ENCODE measurements around the gene MAIP1.

The MAIP1 gene

GRCh38 chr2:199992296-199992695 is 36.9 kb downstream of the MAIP1 start:
- in situ Hi-C loops (cut with MboI; ENCODE audit: low pct_unique_long_range_greater_than_20kb, low sequenced_read_pairs, unreplicated experiment) = no loop called here
- no peak for DNase-seq (ENCODE audit: low spot score)
- no peak for TF ChIP-seq CTCF (IDR thresholded peaks at IDR 0.05; ENCODE audit: extremely low read depth, insufficient read depth, missing control alignments)

- TF ChIP-seq CTCF (IDR thresholded peaks at IDR 0.05; ENCODE audit: extremely low read depth, insufficient read depth, missing control alignments) = no peak
- no peak for DNase-seq (ENCODE audit: low spot score)
- in situ Hi-C loops (cut with MboI; ENCODE audit: low pct_unique_long_range_greater_than_20kb, low sequenced_read_pairs, unreplicated experiment) = no loop called here
Measured at GRCh38 chr2:199994371-199994770, 39.0 kb downstream of the MAIP1 start.

- in situ Hi-C loops (cut with MboI; ENCODE audit: low pct_unique_long_range_greater_than_20kb, low sequenced_read_pairs, unreplicated experiment) = no loop called here
- TF ChIP-seq CTCF (IDR thresholded peaks at IDR 0.05; ENCODE audit: extremely low read depth, insufficient read depth, missing control alignments) = no peak
- DNase-seq (ENCODE audit: low spot score) = no peak
Measured at GRCh38 chr2:199994896-199995295, 39.5 kb downstream of the MAIP1 start.

- no peak for DNase-seq (ENCODE audit: low spot score)
- in situ Hi-C loops (cut with MboI; ENCODE audit: low pct_unique_long_range_greater_than_20kb, low sequenced_read_pairs, unreplicated experiment) = no loop called here
- TF ChIP-seq CTCF (IDR thresholded peaks at IDR 0.05; ENCODE audit: extremely low read depth, insufficient read depth, missing control alignments) = no peak
Measured at GRCh38 chr2:199997296-199997695, 41.9 kb downstream of the MAIP1 start.

- TF ChIP-seq CTCF (IDR thresholded peaks at IDR 0.05; ENCODE audit: extremely low read depth, insufficient read depth, missing control alignments) = no peak
- DNase-seq (ENCODE audit: low spot score) = no peak
- in situ Hi-C loops (cut with MboI; ENCODE audit: low pct_unique_long_range_greater_than_20kb, low sequenced_read_pairs, unreplicated experiment) = no loop called here
Measured at GRCh38 chr2:199999166-199999565, 43.8 kb downstream of the MAIP1 start.

GRCh38 chr2:200000444-200001163 is 45.2 kb downstream of the MAIP1 start:
- no peak for TF ChIP-seq CTCF (IDR thresholded peaks at IDR 0.05; ENCODE audit: extremely low read depth, insufficient read depth, missing control alignments)
- in situ Hi-C loops (cut with MboI; ENCODE audit: low pct_unique_long_range_greater_than_20kb, low sequenced_read_pairs, unreplicated experiment) = no loop called here
- DNase-seq (ENCODE audit: low spot score) = no peak
